ENCODE results near the gene CRISP2. TPM values are rescaled to one million over a fixed set of nuclear protein-coding genes. Genes with fewer than 3 reads are reported as not detected.

Gene CRISP2
- total RNA-seq, 1 donor from 2014 or later, result not detected

GRCh38 chr6:49646130-49646824, 67.1 kb downstream of the CRISP2 start:
- H3K27ac Mint-ChIP-seq (ENCODE audit: unreplicated experiment), result no peak overlapping the region
- H3K4me3 Mint-ChIP-seq (ENCODE audit: unreplicated experiment), result no peak overlapping the region
- TF ChIP-seq EZH2 (IDR thresholded peaks at IDR 0.05; ENCODE audit: insufficient read depth, low read length), result no peak
- no peak for TF ChIP-seq CTCF (IDR thresholded peaks at IDR 0.05; ENCODE audit: insufficient read depth, low read depth, low read length)
- no peaks in the 10 kb centered on the region for H4K20me1 ChIP-seq (ENCODE audit: insufficient read depth, low read length)
- DNase-seq (ENCODE audit: low read depth), result no peak
- no peak overlapping the region for H3K4me2 ChIP-seq (ENCODE audit: low read length)
- H3K4me1 ChIP-seq (ENCODE audit: insufficient read depth, low read length), result no peaks in the 10 kb centered on the region
- H3K9ac ChIP-seq (ENCODE audit: low read length), result no peak overlapping the region
- no peak overlapping the region for H2AFZ ChIP-seq (ENCODE audit: low read depth, low read length)
- no peaks in the 10 kb centered on the region for H3K27me3 ChIP-seq (ENCODE audit: insufficient read depth, low read length)
- H3K27me3 Mint-ChIP-seq (ENCODE audit: low read depth, unreplicated experiment), result no peaks in the 10 kb centered on the region
- no peak overlapping the region for H3K4me3 ChIP-seq (ENCODE audit: insufficient read depth, low read depth, low read length)
- no peaks in the 10 kb centered on the region for H3K4me1 Mint-ChIP-seq (ENCODE audit: low read depth, unreplicated experiment)
- no peaks in the 10 kb centered on the region for H3K36me3 Mint-ChIP-seq (ENCODE audit: low read depth, unreplicated experiment)
- H3K79me2 ChIP-seq (ENCODE audit: insufficient read depth, low read length), result no peaks in the 10 kb centered on the region
- no peaks in the 10 kb centered on the region for H3K9me3 Mint-ChIP-seq (ENCODE audit: unreplicated experiment)
- H3K36me3 ChIP-seq (ENCODE audit: insufficient read depth, low read length), result no peaks in the 10 kb centered on the region
- no peaks in the 10 kb centered on the region for H3K9me3 ChIP-seq (ENCODE audit: insufficient read depth, low read depth, low read length)
- FAIRE-seq, result no peak
- H3K27ac ChIP-seq (ENCODE audit: low read depth, low read length), result no peak overlapping the region

GRCh38 chr6:49645139-49645538, 68.2 kb downstream of the CRISP2 start:
- H3K9ac ChIP-seq (ENCODE audit: low read length), result no peak overlapping the region
- H3K27me3 ChIP-seq (ENCODE audit: insufficient read depth, low read length), result no peaks in the 10 kb centered on the region
- Mint-ChIP-seq H3K4me3 (ENCODE audit: unreplicated experiment) (no peak overlapping the region), H3K4me1 (ENCODE audit: low read depth, unreplicated experiment) (no peaks in the 10 kb centered on the region), H3K36me3 (ENCODE audit: low read depth, unreplicated experiment) (no peaks in the 10 kb centered on the region), H3K27me3 (ENCODE audit: low read depth, unreplicated experiment) (no peaks in the 10 kb centered on the region), H3K9me3 (ENCODE audit: unreplicated experiment) (no peaks in the 10 kb centered on the region), H3K27ac (ENCODE audit: unreplicated experiment) (no peak overlapping the region)
- H3K4me3 ChIP-seq (ENCODE audit: insufficient read depth, low read depth, low read length), result no peak overlapping the region
- H3K36me3 ChIP-seq (ENCODE audit: insufficient read depth, low read length), result no peaks in the 10 kb centered on the region
- H3K9me3 ChIP-seq (ENCODE audit: insufficient read depth, low read depth, low read length), result no peaks in the 10 kb centered on the region
- no peak overlapping the region for H2AFZ ChIP-seq (ENCODE audit: low read depth, low read length)
- no peaks in the 10 kb centered on the region for H4K20me1 ChIP-seq (ENCODE audit: insufficient read depth, low read length)
- no peak overlapping the region for H3K27ac ChIP-seq (ENCODE audit: low read depth, low read length)
- TF ChIP-seq EZH2 (IDR thresholded peaks at IDR 0.05; ENCODE audit: insufficient read depth, low read length), result no peak
- no peak for TF ChIP-seq CTCF (IDR thresholded peaks at IDR 0.05; ENCODE audit: insufficient read depth, low read depth, low read length)
- no peaks in the 10 kb centered on the region for H3K79me2 ChIP-seq (ENCODE audit: insufficient read depth, low read length)
- FAIRE-seq (no peak), DNase-seq (ENCODE audit: low read depth) (no peak)
- no peak overlapping the region for H3K4me2 ChIP-seq (ENCODE audit: low read length)
- no peaks in the 10 kb centered on the region for H3K4me1 ChIP-seq (ENCODE audit: insufficient read depth, low read length)

Other genes with a start within 250 kb of the CRISP2 start
- gene GLYATL3, start 213.6 kb downstream of the CRISP2 start, total RNA-seq, result not detected in 2 replicates
- gene C6orf141, start 162.9 kb downstream of the CRISP2 start, total RNA-seq, result 0.55 and 4.6 TPM in 2 replicates
- not detected in 2 replicates for gene RHAG, start 76.7 kb downstream of the CRISP2 start, total RNA-seq
- gene CRISP3, start 30.8 kb upstream of the CRISP2 start, total RNA-seq, result not detected in 2 replicates
- gene PGK2, start 73.7 kb upstream of the CRISP2 start, total RNA-seq, result not detected in 2 replicates
- not detected in 2 replicates for gene CRISP1, start 153.0 kb upstream of the CRISP2 start, total RNA-seq

All from astrocyte (in vitro differentiated cells and primary cell).